ENCODE measurements around the gene DOCK10. TPM values are rescaled to one million over a fixed set of nuclear protein-coding genes. Genes with fewer than 3 reads are reported as not detected.

DOCK10 gene
- total and polyA plus RNA-seq, 9 of the 15 experiments (the other 6 are each of a cell fraction or from before 2014, with no cell fraction given), result 0.01 to 0.87 (median 0.18) TPM

- H3K9ac ChIP-seq (ENCODE audit: insufficient read depth in 1 of 2, low read depth in 2 of 2, low read length in 2 of 2), result no peak overlapping the region
- no peak for TF ChIP-seq RREB1 (CRISPR knock-in tag; IDR thresholded peaks at IDR 0.05)
- no peak for TF ChIP-seq TGIF2 (CRISPR knock-in tag; IDR thresholded peaks at IDR 0.05)
- no peak for TF ChIP-seq DEAF1 (CRISPR knock-in tag; IDR thresholded peaks at IDR 0.05)
- no peak for TF ChIP-seq RHOXF2B (CRISPR knock-in tag; conservative IDR thresholded peaks at IDR 0.05)
- no peak for TF ChIP-seq HOXB6 (CRISPR knock-in tag; IDR thresholded peaks at IDR 0.05; ENCODE audit: borderline replicate concordance)
- TF ChIP-seq FOXJ2 (tag; IDR thresholded peaks at IDR 0.05), result no peak
- TF ChIP-seq DNMT1 (IDR thresholded peaks at IDR 0.05), result no peak
- no peak for TF ChIP-seq TFE3 (CRISPR knock-in tag; IDR thresholded peaks at IDR 0.05)
- no peak overlapping the region for H2AFZ ChIP-seq (ENCODE audit: low read depth, low read length)
- no peaks in the 10 kb centered on the region for H3K36me3 ChIP-seq (ENCODE audit: control insufficient read depth, insufficient read depth, low read length)
- no peaks in the 10 kb centered on the region for H3K9me1 ChIP-seq (ENCODE audit: control insufficient read depth, insufficient read depth, low read length)
- in situ Hi-C loops (cut with MboI) (no loop called here), intact Hi-C loops (cut with micrococcal nuclease) (no loop called here)
- CTCF ChIA-PET (ENCODE audit: low intra/inter-chr PET ratio), result no interaction called here
- H3K4me3 ChIP-seq, result no peak overlapping the region
- 0% methylated on average over 5 of the region's 5 CpGs for WGBS (ENCODE audit: insufficient coverage, low coverage, missing lambda C conversion rate)
- ATAC-seq, result no peak
- no peaks in the 10 kb centered on the region for H3K4me1 ChIP-seq (replicated peaks in 1 of 2; ENCODE audit: control insufficient read depth in 2 of 2, insufficient read depth in 2 of 2, low read length in 2 of 2)
- no peak overlapping the region for H3K27ac ChIP-seq (ENCODE audit: extremely low read depth, low read depth, low read length)
- H3K9me3 ChIP-seq (replicated peaks; ENCODE audit: control insufficient read depth, insufficient read depth, low read depth, low read length), result no peaks in the 10 kb centered on the region
- POLR2A ChIA-PET, result no interaction called here
- no TSS peak for BruUV-seq (replicated peaks)
- H4K20me1 ChIP-seq (replicated peaks; ENCODE audit: control insufficient read depth, insufficient read depth, low read length), result no peaks in the 10 kb centered on the region
- H3K79me2 ChIP-seq (ENCODE audit: control insufficient read depth, insufficient read depth, low read length), result no peaks in the 10 kb centered on the region
- no peak for FAIRE-seq
- H3K4me2 ChIP-seq (ENCODE audit: insufficient read depth, low read length), result no peak overlapping the region
- DNase-seq (ENCODE audit: extremely low read depth in 1 of 4, low spot score in 3 of 4), result no peak
- H3K27me3 ChIP-seq (ENCODE audit: control insufficient read depth in 2 of 2, insufficient read depth in 2 of 2, low read length in 2 of 2), result no peaks in the 10 kb centered on the region
Observed at GRCh38 chr2:225073198-225073597, 30.9 kb upstream of the DOCK10 start.

All from K562 (cell line).